ENCODE measurements around the gene ZC3H12D. TPM values are rescaled to one million over a fixed set of nuclear protein-coding genes. Genes with fewer than 3 reads are reported as not detected.

The ZC3H12D gene
- total and polyA plus RNA-seq, 2 of the 13 experiments (the other 11 are each of a cell fraction or from before 2014, with no cell fraction given), result 1.2 to 2.7 TPM

DNA sequence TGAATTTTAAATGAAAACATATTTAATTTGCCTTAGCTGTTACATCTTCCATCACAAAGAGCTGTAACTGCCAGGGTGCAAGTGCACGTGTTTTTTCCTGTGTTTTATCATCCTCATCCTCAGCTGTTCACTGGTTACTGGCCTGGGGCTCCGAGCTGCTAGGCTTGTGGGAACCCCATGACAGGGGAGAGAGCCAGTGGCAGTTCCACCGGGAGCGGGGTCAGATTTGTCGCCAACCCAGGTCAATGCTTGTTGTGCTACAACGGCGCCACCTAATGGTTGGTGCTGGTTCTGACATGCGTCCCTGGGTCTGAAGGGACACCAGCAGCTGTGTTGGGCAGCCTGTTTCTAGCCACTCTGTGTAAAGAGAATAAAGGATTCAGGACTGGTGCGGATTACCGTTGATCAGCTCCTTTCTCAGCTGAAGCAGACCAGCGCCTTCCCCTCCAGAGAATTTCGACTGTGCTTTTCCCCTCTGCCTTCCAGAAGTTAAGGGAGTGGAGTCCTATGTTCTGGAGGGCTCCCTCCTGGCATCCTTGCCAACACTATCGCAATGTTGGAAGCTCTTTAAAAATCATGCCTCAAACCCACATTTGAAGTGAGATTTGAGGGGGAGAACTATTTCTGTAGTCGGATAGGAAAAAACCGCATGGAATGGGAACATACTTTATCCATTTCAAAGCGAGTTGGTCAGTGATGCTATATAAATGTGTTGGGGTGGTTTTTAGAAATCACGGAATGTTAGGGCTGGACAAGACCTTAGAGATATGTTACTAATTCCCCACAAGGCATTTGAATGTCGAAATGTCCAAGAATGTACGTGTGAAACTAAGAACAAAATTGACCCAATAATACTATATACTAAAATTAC, 52.7 kb downstream of the ZC3H12D start (continued):
- TF ChIP-seq, protein P1, sequence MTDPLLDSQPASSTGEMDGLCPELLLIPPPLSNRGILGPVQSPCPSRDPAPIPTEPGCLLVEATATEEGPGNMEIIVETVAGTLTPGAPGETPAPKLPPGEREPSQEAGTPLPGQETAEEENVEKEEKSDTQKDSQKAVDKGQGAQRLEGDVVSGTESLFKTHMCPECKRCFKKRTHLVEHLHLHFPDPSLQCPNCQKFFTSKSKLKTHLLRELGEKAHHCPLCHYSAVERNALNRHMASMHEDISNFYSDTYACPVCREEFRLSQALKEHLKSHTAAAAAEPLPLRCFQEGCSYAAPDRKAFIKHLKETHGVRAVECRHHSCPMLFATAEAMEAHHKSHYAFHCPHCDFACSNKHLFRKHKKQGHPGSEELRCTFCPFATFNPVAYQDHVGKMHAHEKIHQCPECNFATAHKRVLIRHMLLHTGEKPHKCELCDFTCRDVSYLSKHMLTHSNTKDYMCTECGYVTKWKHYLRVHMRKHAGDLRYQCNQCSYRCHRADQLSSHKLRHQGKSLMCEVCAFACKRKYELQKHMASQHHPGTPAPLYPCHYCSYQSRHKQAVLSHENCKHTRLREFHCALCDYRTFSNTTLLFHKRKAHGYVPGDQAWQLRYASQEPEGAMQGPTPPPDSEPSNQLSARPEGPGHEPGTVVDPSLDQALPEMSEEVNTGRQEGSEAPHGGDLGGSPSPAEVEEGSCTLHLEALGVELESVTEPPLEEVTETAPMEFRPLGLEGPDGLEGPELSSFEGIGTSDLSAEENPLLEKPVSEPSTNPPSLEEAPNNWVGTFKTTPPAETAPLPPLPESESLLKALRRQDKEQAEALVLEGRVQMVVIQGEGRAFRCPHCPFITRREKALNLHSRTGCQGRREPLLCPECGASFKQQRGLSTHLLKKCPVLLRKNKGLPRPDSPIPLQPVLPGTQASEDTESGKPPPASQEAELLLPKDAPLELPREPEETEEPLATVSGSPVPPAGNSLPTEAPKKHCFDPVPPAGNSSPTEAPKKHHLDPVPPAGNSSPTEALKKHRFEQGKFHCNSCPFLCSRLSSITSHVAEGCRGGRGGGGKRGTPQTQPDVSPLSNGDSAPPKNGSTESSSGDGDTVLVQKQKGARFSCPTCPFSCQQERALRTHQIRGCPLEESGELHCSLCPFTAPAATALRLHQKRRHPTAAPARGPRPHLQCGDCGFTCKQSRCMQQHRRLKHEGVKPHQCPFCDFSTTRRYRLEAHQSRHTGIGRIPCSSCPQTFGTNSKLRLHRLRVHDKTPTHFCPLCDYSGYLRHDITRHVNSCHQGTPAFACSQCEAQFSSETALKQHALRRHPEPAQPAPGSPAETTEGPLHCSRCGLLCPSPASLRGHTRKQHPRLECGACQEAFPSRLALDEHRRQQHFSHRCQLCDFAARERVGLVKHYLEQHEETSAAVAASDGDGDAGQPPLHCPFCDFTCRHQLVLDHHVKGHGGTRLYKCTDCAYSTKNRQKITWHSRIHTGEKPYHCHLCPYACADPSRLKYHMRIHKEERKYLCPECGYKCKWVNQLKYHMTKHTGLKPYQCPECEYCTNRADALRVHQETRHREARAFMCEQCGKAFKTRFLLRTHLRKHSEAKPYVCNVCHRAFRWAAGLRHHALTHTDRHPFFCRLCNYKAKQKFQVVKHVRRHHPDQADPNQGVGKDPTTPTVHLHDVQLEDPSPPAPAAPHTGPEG (CRISPR knock-in tag; IDR thresholded peaks at IDR 0.05), result 0 out of 2 replicates have a peak, but pooled peaks have one; percentile 30
- TF ChIP-seq SKI (IDR thresholded peaks at IDR 0.05; ENCODE audit: partially characterized antibody), result no peak
- TF ChIP-seq SP140L (CRISPR knock-in tag; IDR thresholded peaks at IDR 0.05; ENCODE audit: borderline replicate concordance), result 0 out of 2 replicates have a peak, but pooled peaks have one; percentile 53
- TF ChIP-seq ZBED4 (CRISPR knock-in tag; IDR thresholded peaks at IDR 0.05; ENCODE audit: borderline replicate concordance), result peak; percentile 67; the same call in 1 of the 2 replicates
- 0 out of 2 replicates have a peak, but pooled peaks have one; percentile 44 for TF ChIP-seq TARDBP (CRISPR knock-in tag; IDR thresholded peaks at IDR 0.05)
- TF ChIP-seq SNAI1 (CRISPR knock-in tag; IDR thresholded peaks at IDR 0.05; ENCODE audit: borderline replicate concordance), result no peak
- TF ChIP-seq GTF3A (CRISPR knock-in tag; conservative IDR thresholded peaks at IDR 0.05), result no peak
- no peak for TF ChIP-seq ZNF367 (CRISPR knock-in tag; IDR thresholded peaks at IDR 0.05; ENCODE audit: borderline replicate concordance)
- TF ChIP-seq ZBTB2 (CRISPR knock-in tag; IDR thresholded peaks at IDR 0.05; ENCODE audit: low read depth), result no peak
- TF ChIP-seq FOXK1 (CRISPR knock-in tag; IDR thresholded peaks at IDR 0.05; ENCODE audit: borderline replicate concordance, low read depth), result peak; percentile 54; the same call in 1 of the 2 replicates
- peak; percentile 87 for TF ChIP-seq CBX5 (CRISPR knock-in tag; IDR thresholded peaks at IDR 0.05; ENCODE audit: borderline replicate concordance)
- TF ChIP-seq KDM1A (CRISPR knock-in tag; IDR thresholded peaks at IDR 0.05), result no peak
- TF ChIP-seq RORA (CRISPR knock-in tag; IDR thresholded peaks at IDR 0.05), result no peak
- TF ChIP-seq ELF1 (CRISPR knock-in tag; IDR thresholded peaks at IDR 0.05), result peak; percentile 28; the same call in 1 of the 2 replicates
- TF ChIP-seq ZNF781 (CRISPR knock-in tag; IDR thresholded peaks at IDR 0.05; ENCODE audit: borderline replicate concordance, not compliant biosample characterization), result peak; percentile 83
- TF ChIP-seq ZNF329 (CRISPR knock-in tag; IDR thresholded peaks at IDR 0.05; ENCODE audit: low read depth), result no peak

All from HepG2 (cell line).